HepG2 (cell line): ENCODE results near the gene TRIM7. TPM values are rescaled to one million over a fixed set of nuclear protein-coding genes. Genes with fewer than 3 reads are reported as not detected.
A peak's percentile ranks its signal among the peaks of the same experiment; 100 is the strongest.

Experiments
- CBX1 ChIP-seq: IDR thresholded peaks from one replicate; pipeline ENCODE4 v1.6.1; 2016; ENCODE audit warnings: antibody characterized with exemption, low read depth
- CEBPG ChIP-seq: IDR thresholded peaks from 2 replicates; pipeline ENCODE4 v1.6.1; 2016
- IRX3 ChIP-seq: sonication (generic); formaldehyde crosslinking; IDR thresholded peaks from 2 replicates; pipeline ENCODE4 v1.8.1; 2023; ENCODE audit warnings: mild to moderate bottlenecking, low read depth, missing genetic modification reagents, borderline replicate concordance
- KLF9 ChIP-seq: IDR thresholded peaks from 2 replicates; pipeline ENCODE4 v1.6.1; 2016; ENCODE audit warnings: low read depth
- NFE2L2 ChIP-seq: fragments of 150-350 bp; IDR thresholded peaks from 2 replicates; pipeline ENCODE4 v1.6.1; 2014; ENCODE audit warnings: low read length
- PAF1 ChIP-seq: IDR thresholded peaks from 2 replicates; pipeline ENCODE4 v1.6.1; 2016; ENCODE audit warnings: missing genetic modification reagents, missing compliant biosample characterization
- PHF20 ChIP-seq: sonication (generic); formaldehyde crosslinking; IDR thresholded peaks from 2 replicates; pipeline ENCODE4 v1.5.0; 2020; ENCODE audit warnings: mild to moderate bottlenecking, missing genetic modification reagents
- POLR2G ChIP-seq: fragments of 200-400 bp; formaldehyde crosslinking; IDR thresholded peaks from 2 replicates; pipeline ENCODE4 v1.6.1; 2018; ENCODE audit warnings: mild to moderate bottlenecking, low read depth, low read length, moderate library complexity
- PRMT3 ChIP-seq: sonication (generic); formaldehyde crosslinking; IDR thresholded peaks from 2 replicates; pipeline ENCODE4 v1.8.1; 2022; ENCODE audit warnings: low read depth, mild to moderate bottlenecking, moderate library complexity, missing genetic modification reagents, borderline replicate concordance
- RBM39 ChIP-seq: fragments of 200-400 bp; formaldehyde crosslinking; IDR thresholded peaks from one replicate; pipeline ENCODE4 v1.6.1; 2018; ENCODE audit warnings: antibody characterized with exemption, mild to moderate bottlenecking, low read depth, low read length; ENCODE audit not compliant: poor library complexity, severe bottlenecking
- SP4 ChIP-seq: sonication (generic); formaldehyde crosslinking; IDR thresholded peaks from 2 replicates; pipeline ENCODE4 v1.8.1; 2023; ENCODE audit warnings: mild to moderate bottlenecking, missing genetic modification reagents
- TP53 ChIP-seq: sonication (generic); formaldehyde crosslinking; conservative IDR thresholded peaks from 2 replicates; pipeline ENCODE4 v1.4.0; 2020; ENCODE audit warnings: missing genetic modification reagents
- TSC22D2 ChIP-seq: sonication (generic); formaldehyde crosslinking; IDR thresholded peaks from 2 replicates; pipeline ENCODE4 v1.5.1; 2020; ENCODE audit warnings: missing genetic modification reagents, mild to moderate bottlenecking, borderline replicate concordance
- ZFP62 ChIP-seq: sonication (generic); formaldehyde crosslinking; IDR thresholded peaks from 2 replicates; pipeline ENCODE4 v1.4.0; 2020; ENCODE audit warnings: missing genetic modification reagents
- ZFY ChIP-seq: sonication (generic); formaldehyde crosslinking; IDR thresholded peaks from 2 replicates; pipeline ENCODE4 v1.4.0; 2020; ENCODE audit warnings: missing genetic modification reagents
- ZNF101 ChIP-seq: sonication (generic); formaldehyde crosslinking; IDR thresholded peaks from 2 replicates; pipeline ENCODE4 v1.4.0; 2020; ENCODE audit warnings: mild to moderate bottlenecking, low read depth, missing genetic modification reagents, borderline replicate concordance
- ZNF17 ChIP-seq: sonication (generic); formaldehyde crosslinking; IDR thresholded peaks from 2 replicates; pipeline ENCODE4 v1.5.0; 2020; ENCODE audit warnings: mild to moderate bottlenecking, missing genetic modification reagents
- ZNF44 ChIP-seq: sonication (generic); formaldehyde crosslinking; IDR thresholded peaks from 2 replicates; pipeline ENCODE4 v1.5.1; 2020; ENCODE audit warnings: mild to moderate bottlenecking, missing genetic modification reagents
- ZNF558 ChIP-seq: sonication (generic); formaldehyde crosslinking; IDR thresholded peaks from 2 replicates; pipeline ENCODE4 v1.9.0; 2022; ENCODE audit warnings: mild to moderate bottlenecking, missing genetic modification reagents, borderline replicate concordance
- ZNF878 ChIP-seq: sonication (generic); formaldehyde crosslinking; IDR thresholded peaks from 2 replicates; pipeline ENCODE4 v1.8.1; 2023; ENCODE audit warnings: mild to moderate bottlenecking, missing genetic modification reagents, moderate library complexity
- ZNF883 ChIP-seq: sonication (generic); formaldehyde crosslinking; IDR thresholded peaks from 2 replicates; pipeline ENCODE4 v1.5.1; 2020; ENCODE audit warnings: mild to moderate bottlenecking, missing genetic modification reagents; ENCODE audit errors: not compliant biosample characterization
- polyA plus RNA-seq, 8 experiments: library from polyadenylated mRNA; depleted of rRNA in 3 of 8; stranded (reverse) in 7 of 8; unstranded in 1 of 8; fragments of >200 nt; fragmentation: Illumina TruSeq in 4 of 8; extraction: Trizol in 4 of 8; gene quantifications; 2 replicates each; pipeline versions ENCODE4 v1.2.1 to v1.2.3, GENCODE V29; 2011 to 2016; ENCODE audit warnings: low read depth in 4 of 8, missing spikeins in 1 of 8, mixed read lengths in 1 of 8; ENCODE audit not compliant: insufficient read depth in 1 of 8
- total RNA-seq, 5 experiments: library from RNA; depleted of rRNA; stranded (reverse); fragments of >200 nt; fragmentation: Illumina TruSeq; extraction: Trizol; gene quantifications; 2 replicates each; pipeline ENCODE4 v1.2.3, GENCODE V29; 2016; ENCODE audit warnings: low read depth in 1 of 5
- TF ChIP-seq, protein P1 (sequence below): sonication (generic); formaldehyde crosslinking; IDR thresholded peaks from 2 replicates; pipeline ENCODE4 v1.8.0; 2022; ENCODE audit warnings: mild to moderate bottlenecking, missing genetic modification reagents, moderate library complexity
- TF ChIP-seq, protein P2 (sequence below): sonication (generic); formaldehyde crosslinking; IDR thresholded peaks from 2 replicates; pipeline ENCODE4 v1.5.0; 2020; ENCODE audit warnings: mild to moderate bottlenecking, missing genetic modification reagents, moderate library complexity
- TF ChIP-seq, protein P3 (sequence below): sonication (generic); formaldehyde crosslinking; conservative IDR thresholded peaks from 2 replicates; pipeline ENCODE4 v1.4.0; 2020; ENCODE audit warnings: missing genetic modification reagents
- TF ChIP-seq, protein P4 (sequence below): sonication (generic); formaldehyde crosslinking; IDR thresholded peaks from 2 replicates; pipeline ENCODE4 v1.8.0; 2022; ENCODE audit warnings: missing genetic modification reagents, mild to moderate bottlenecking, borderline replicate concordance

The TRIM7 gene
- total and polyA plus RNA-seq, 2 of the 13 experiments (the other 11 are each of a cell fraction or from before 2014, with no cell fraction given): 0.13 TPM; not detected in 1

DNA sequence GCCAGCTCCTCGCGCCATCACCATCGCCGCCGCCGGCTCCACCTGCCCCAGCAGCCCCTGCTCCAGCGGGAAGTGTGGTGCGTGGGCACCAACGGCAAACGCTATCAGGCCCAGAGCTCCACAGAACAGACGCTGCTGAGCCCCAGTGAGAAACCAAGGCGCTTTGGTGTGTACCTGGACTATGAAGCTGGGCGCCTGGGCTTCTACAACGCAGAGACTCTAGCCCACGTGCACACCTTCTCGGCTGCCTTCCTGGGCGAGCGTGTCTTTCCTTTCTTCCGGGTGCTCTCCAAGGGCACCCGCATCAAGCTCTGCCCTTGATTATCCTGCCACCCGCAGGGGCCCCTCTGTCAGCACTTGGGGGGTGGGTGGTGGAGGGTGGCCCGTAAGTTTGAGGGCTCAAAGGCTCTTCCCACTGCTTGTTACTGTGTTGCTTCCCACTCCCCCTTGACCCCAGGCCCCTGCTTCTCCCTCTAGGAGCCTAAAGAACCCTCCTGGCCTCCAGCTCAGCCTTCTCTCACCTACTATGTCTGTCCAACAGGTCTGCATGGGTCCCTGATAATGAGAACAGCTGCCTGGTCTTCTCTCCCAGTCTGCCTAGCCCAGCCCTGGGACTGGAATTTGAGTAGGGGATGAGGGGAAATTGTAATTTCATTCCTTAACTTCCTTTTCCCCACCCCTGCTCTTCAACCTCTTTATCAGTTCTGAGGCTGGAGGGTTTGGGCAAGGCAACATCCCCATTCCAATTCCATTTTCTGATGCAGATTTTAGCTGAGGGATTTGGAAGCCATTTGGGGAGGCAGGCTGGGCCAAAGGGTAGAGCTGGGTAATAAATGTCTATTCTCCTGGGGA lies 29.7 kb upstream of the TRIM7 start (continued):
- TF ChIP-seq IRX3 (CRISPR knock-in tag): no peak
- TF ChIP-seq TSC22D2 (CRISPR knock-in tag): no peak
- no peak for TF ChIP-seq CBX1
- TF ChIP-seq ZNF883 (CRISPR knock-in tag): no peak
- no peak for TF ChIP-seq ZNF558 (CRISPR knock-in tag)
- no peak for TF ChIP-seq ZFP62 (CRISPR knock-in tag)
- TF ChIP-seq, protein P1, sequence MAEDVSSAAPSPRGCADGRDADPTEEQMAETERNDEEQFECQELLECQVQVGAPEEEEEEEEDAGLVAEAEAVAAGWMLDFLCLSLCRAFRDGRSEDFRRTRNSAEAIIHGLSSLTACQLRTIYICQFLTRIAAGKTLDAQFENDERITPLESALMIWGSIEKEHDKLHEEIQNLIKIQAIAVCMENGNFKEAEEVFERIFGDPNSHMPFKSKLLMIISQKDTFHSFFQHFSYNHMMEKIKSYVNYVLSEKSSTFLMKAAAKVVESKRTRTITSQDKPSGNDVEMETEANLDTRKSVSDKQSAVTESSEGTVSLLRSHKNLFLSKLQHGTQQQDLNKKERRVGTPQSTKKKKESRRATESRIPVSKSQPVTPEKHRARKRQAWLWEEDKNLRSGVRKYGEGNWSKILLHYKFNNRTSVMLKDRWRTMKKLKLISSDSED (CRISPR knock-in tag): no peak
- TF ChIP-seq PAF1 (CRISPR knock-in tag): peak; percentile 90; the same call in 1 of the 2 replicates
- TF ChIP-seq KLF9 (CRISPR knock-in tag): no peak
- no peak for TF ChIP-seq TP53 (CRISPR knock-in tag)
- no peak for TF ChIP-seq ZNF17 (CRISPR knock-in tag)
- TF ChIP-seq, protein P2, sequence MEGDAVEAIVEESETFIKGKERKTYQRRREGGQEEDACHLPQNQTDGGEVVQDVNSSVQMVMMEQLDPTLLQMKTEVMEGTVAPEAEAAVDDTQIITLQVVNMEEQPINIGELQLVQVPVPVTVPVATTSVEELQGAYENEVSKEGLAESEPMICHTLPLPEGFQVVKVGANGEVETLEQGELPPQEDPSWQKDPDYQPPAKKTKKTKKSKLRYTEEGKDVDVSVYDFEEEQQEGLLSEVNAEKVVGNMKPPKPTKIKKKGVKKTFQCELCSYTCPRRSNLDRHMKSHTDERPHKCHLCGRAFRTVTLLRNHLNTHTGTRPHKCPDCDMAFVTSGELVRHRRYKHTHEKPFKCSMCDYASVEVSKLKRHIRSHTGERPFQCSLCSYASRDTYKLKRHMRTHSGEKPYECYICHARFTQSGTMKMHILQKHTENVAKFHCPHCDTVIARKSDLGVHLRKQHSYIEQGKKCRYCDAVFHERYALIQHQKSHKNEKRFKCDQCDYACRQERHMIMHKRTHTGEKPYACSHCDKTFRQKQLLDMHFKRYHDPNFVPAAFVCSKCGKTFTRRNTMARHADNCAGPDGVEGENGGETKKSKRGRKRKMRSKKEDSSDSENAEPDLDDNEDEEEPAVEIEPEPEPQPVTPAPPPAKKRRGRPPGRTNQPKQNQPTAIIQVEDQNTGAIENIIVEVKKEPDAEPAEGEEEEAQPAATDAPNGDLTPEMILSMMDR (CRISPR knock-in tag): no peak
- TF ChIP-seq, protein P3, sequence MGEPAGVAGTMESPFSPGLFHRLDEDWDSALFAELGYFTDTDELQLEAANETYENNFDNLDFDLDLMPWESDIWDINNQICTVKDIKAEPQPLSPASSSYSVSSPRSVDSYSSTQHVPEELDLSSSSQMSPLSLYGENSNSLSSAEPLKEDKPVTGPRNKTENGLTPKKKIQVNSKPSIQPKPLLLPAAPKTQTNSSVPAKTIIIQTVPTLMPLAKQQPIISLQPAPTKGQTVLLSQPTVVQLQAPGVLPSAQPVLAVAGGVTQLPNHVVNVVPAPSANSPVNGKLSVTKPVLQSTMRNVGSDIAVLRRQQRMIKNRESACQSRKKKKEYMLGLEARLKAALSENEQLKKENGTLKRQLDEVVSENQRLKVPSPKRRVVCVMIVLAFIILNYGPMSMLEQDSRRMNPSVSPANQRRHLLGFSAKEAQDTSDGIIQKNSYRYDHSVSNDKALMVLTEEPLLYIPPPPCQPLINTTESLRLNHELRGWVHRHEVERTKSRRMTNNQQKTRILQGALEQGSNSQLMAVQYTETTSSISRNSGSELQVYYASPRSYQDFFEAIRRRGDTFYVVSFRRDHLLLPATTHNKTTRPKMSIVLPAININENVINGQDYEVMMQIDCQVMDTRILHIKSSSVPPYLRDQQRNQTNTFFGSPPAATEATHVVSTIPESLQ (CRISPR knock-in tag): no peak
- no peak for TF ChIP-seq PRMT3 (CRISPR knock-in tag)
- TF ChIP-seq ZNF878 (CRISPR knock-in tag): no peak
- no peak for TF ChIP-seq PHF20 (CRISPR knock-in tag)
- no peak for TF ChIP-seq ZFY (CRISPR knock-in tag)
- peak; percentile 47; the same call in 1 of the 2 replicates for TF ChIP-seq SP4 (CRISPR knock-in tag)
- no peak for TF ChIP-seq NFE2L2
- no peak for TF ChIP-seq ZNF44
- TF ChIP-seq ZNF101 (CRISPR knock-in tag): no peak
- TF ChIP-seq POLR2G: peak; percentile 84
- TF ChIP-seq, protein P4, sequence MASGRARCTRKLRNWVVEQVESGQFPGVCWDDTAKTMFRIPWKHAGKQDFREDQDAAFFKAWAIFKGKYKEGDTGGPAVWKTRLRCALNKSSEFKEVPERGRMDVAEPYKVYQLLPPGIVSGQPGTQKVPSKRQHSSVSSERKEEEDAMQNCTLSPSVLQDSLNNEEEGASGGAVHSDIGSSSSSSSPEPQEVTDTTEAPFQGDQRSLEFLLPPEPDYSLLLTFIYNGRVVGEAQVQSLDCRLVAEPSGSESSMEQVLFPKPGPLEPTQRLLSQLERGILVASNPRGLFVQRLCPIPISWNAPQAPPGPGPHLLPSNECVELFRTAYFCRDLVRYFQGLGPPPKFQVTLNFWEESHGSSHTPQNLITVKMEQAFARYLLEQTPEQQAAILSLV: no peak
- TF ChIP-seq CEBPG (CRISPR knock-in tag): no peak
- no peak for TF ChIP-seq RBM39
